ENCODE data around the gene NEO1.

The NEO1 gene

GRCh38 chr15:73232776-73233175 is 180.5 kb downstream of the NEO1 start:
- no peak for TF ChIP-seq CTCF (IDR thresholded peaks at IDR 0.05; ENCODE audit: low read length, missing control alignments)
- no peak for DNase-seq (ENCODE audit: low read depth)

GRCh38 chr15:73233623-73234022 is 181.4 kb downstream of the NEO1 start:
- H3K4me3 ChIP-seq (replicated peaks; ENCODE audit: low read depth, low read length) = no peak overlapping the region
- DNase-seq (ENCODE audit: low read depth) = peak; percentile 8
- TF ChIP-seq CTCF (IDR thresholded peaks at IDR 0.05; ENCODE audit: low read length, missing control alignments) = no peak

More at GRCh38 chr15:73232776-73233175, 180.5 kb downstream of the NEO1 start:
- H3K4me3 ChIP-seq (replicated peaks; ENCODE audit: low read depth, low read length) = no peak overlapping the region

GRCh38 chr15:73237910-73238309 is 185.6 kb downstream of the NEO1 start:
- no peak for TF ChIP-seq CTCF (IDR thresholded peaks at IDR 0.05; ENCODE audit: low read length, missing control alignments)
- DNase-seq (ENCODE audit: low read depth) = no peak
- H3K4me3 ChIP-seq (replicated peaks; ENCODE audit: low read depth, low read length) = no peak overlapping the region

GRCh38 chr15:73239564-73240215 is 187.4 kb downstream of the NEO1 start:
- DNase-seq (ENCODE audit: low read depth) = peak; percentile 11
- no peak overlapping the region for H3K4me3 ChIP-seq (replicated peaks; ENCODE audit: low read depth, low read length)
- TF ChIP-seq CTCF (IDR thresholded peaks at IDR 0.05; ENCODE audit: low read length, missing control alignments) = peak; percentile 9

GRCh38 chr15:73240866-73241499 is 188.7 kb downstream of the NEO1 start:
- peak; percentile 90 for TF ChIP-seq CTCF (IDR thresholded peaks at IDR 0.05; ENCODE audit: low read length, missing control alignments)

GRCh38 chr15:73244333-73244732 is 192.1 kb downstream of the NEO1 start:
- TF ChIP-seq CTCF (IDR thresholded peaks at IDR 0.05; ENCODE audit: low read length, missing control alignments) = peak; percentile 27
- no peak for DNase-seq (ENCODE audit: low read depth)

More at GRCh38 chr15:73240866-73241499, 188.7 kb downstream of the NEO1 start:
- no peak overlapping the region for H3K4me3 ChIP-seq (replicated peaks; ENCODE audit: low read depth, low read length)
- peak; percentile 78 for DNase-seq (ENCODE audit: low read depth)

More at GRCh38 chr15:73244333-73244732, 192.1 kb downstream of the NEO1 start:
- H3K4me3 ChIP-seq (replicated peaks; ENCODE audit: low read depth, low read length) = no peak overlapping the region

Measured in fibroblast of pulmonary artery (primary cell).